Smooth muscle cell (in vitro differentiated cells): Measurements from ENCODE around the gene SIRT4. TPM values are rescaled to one million over a fixed set of nuclear protein-coding genes. Genes with fewer than 3 reads are reported as not detected.

ENCODE experiments used
- DNase-seq: peaks from one replicate; lab custom pipeline; 2025; ENCODE audit not compliant: unreplicated experiment; lab: John Stamatoyannopoulos, UW
- H2AFZ ChIP-seq: fragments of 200-600 bp; sonication (generic); 2 replicates; pipeline ENCODE4 v1.6.0; 2016; ENCODE audit warnings: antibody characterized with exemption, low read depth, mild to moderate bottlenecking
- H3F3A ChIP-seq: fragments of 200-600 bp; sonication (generic); 2 replicates; pipeline ENCODE4 v1.6.0; 2017; ENCODE audit warnings: antibody characterized with exemption, low read depth
- H3K27ac ChIP-seq: fragments of 200-600 bp; sonication (generic); 2 replicates; pipeline ENCODE4 v1.5.1; 2016; ENCODE audit warnings: low read depth, mild to moderate bottlenecking
- H3K27me3 ChIP-seq: fragments of 200-600 bp; sonication (generic); 2 replicates; pipeline ENCODE4 v1.6.1; 2016; ENCODE audit warnings: low read depth, mild to moderate bottlenecking
- H3K36me3 ChIP-seq: fragments of 200-600 bp; sonication (generic); 2 replicates; pipeline ENCODE4 v1.5.1; 2016; ENCODE audit warnings: low read depth
- H3K4me1 ChIP-seq: fragments of 200-600 bp; sonication (generic); 2 replicates; pipeline ENCODE4 v1.5.1; 2016; ENCODE audit warnings: low read depth
- H3K4me2 ChIP-seq: fragments of 200-600 bp; sonication (generic); 2 replicates; pipeline ENCODE4 v1.6.0; 2016; ENCODE audit warnings: mild to moderate bottlenecking
- H3K4me3 ChIP-seq: fragments of 200-600 bp; sonication (generic); 2 replicates; pipeline ENCODE4 v1.5.1; 2016; ENCODE audit warnings: mild to moderate bottlenecking
- H3K79me2 ChIP-seq: fragments of 200-600 bp; sonication (generic); 2 replicates; pipeline ENCODE4 v1.6.0; 2016; ENCODE audit warnings: low read depth, mild to moderate bottlenecking
- H3K9ac ChIP-seq: fragments of 200-600 bp; sonication (generic); 2 replicates; pipeline ENCODE4 v1.6.0; 2016; ENCODE audit warnings: low read depth
- H3K9me3 ChIP-seq: fragments of 200-600 bp; sonication (generic); replicated peaks from 2 replicates; pipeline ENCODE4 v1.5.1; 2016; ENCODE audit warnings: low read depth
- H4K20me1 ChIP-seq: fragments of 200-600 bp; sonication (generic); 2 replicates; pipeline ENCODE4 v1.6.0; 2016; ENCODE audit warnings: low read depth
- WGBS: methylation state at CpG from one replicate; pipeline ENCODE4 v1.1.7; 2016; ENCODE audit warnings: low lambda C conversion rate; 5-methylcytosine and 5-hydroxymethylcytosine counted together
- polyA plus RNA-seq: library from polyadenylated mRNA; unstranded; fragments of >200 nt; fragmentation: Nextera tagmentation; extraction: Ambion mirVana; gene quantifications from 2 replicates; pipeline ENCODE4 v1.2.1, GENCODE V29; 2016
- total RNA-seq: library from RNA; depleted of rRNA; stranded (reverse); fragments of >200 nt; gene quantifications from 2 replicates; pipeline ENCODE4 v1.2.3, GENCODE V29; 2014
- TF ChIP-seq, protein P1 (sequence below): fragments of 200-600 bp; sonication (generic); IDR thresholded peaks from 2 replicates; pipeline ENCODE4 v1.5.1; 2017; ENCODE audit warnings: borderline replicate concordance, mild to moderate bottlenecking, antibody characterized with exemption; ENCODE audit not compliant: insufficient read depth, poor library complexity, severe bottlenecking

Gene SIRT4
- total and polyA plus RNA-seq, 2 experiments from 2014 or later: 2.7 to 5.3 TPM

DNA sequence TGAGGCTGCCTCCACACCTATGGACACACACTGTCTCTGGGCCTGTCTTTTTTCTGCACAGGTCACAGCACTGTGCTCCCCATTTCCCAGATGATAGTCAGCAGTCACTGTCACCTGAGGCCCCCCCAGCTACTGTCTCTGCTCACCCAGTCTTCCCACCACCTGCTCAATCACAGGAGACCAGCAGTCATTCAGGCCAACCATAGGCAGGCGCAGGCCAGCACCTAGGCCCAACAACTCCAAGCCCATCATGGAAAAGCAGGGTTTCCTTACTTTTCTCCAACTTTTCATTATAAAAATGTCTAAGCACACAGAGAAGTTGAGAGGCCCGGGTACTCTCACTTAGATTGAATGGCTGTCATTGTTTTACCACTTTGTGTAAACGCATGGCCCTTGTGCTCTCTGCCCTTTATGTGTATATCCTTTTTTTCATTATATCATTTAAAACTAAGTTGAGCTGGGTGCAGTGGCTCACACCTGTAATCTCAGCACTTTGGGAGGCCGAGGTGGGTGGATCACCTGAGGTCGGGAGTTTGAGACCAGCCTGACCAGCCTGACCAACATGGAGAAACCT is 43.7 kb upstream of the SIRT4 start:
- H3K4me2 ChIP-seq: no peak overlapping the region
- no peaks in the 10 kb centered on the region for H3F3A ChIP-seq
- H3K27ac ChIP-seq: no peak overlapping the region
- H3K9me3 ChIP-seq: no peaks in the 10 kb centered on the region
- peaks cover 99% of the 10 kb centered on the region for H4K20me1 ChIP-seq
- no peak overlapping the region for H3K4me3 ChIP-seq
- H2AFZ ChIP-seq: no peak overlapping the region
- no peaks in the 10 kb centered on the region for H3K36me3 ChIP-seq
- 96% methylated on average over 5 of the region's 5 CpGs for WGBS
- H3K27me3 ChIP-seq: no peaks in the 10 kb centered on the region
- peaks cover 10% of the 10 kb centered on the region for H3K4me1 ChIP-seq
- no peak for DNase-seq
- peaks cover 100% of the 10 kb centered on the region for H3K79me2 ChIP-seq
- TF ChIP-seq, protein P1, sequence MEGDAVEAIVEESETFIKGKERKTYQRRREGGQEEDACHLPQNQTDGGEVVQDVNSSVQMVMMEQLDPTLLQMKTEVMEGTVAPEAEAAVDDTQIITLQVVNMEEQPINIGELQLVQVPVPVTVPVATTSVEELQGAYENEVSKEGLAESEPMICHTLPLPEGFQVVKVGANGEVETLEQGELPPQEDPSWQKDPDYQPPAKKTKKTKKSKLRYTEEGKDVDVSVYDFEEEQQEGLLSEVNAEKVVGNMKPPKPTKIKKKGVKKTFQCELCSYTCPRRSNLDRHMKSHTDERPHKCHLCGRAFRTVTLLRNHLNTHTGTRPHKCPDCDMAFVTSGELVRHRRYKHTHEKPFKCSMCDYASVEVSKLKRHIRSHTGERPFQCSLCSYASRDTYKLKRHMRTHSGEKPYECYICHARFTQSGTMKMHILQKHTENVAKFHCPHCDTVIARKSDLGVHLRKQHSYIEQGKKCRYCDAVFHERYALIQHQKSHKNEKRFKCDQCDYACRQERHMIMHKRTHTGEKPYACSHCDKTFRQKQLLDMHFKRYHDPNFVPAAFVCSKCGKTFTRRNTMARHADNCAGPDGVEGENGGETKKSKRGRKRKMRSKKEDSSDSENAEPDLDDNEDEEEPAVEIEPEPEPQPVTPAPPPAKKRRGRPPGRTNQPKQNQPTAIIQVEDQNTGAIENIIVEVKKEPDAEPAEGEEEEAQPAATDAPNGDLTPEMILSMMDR: no peak
- H3K9ac ChIP-seq: no peak overlapping the region

DNA sequence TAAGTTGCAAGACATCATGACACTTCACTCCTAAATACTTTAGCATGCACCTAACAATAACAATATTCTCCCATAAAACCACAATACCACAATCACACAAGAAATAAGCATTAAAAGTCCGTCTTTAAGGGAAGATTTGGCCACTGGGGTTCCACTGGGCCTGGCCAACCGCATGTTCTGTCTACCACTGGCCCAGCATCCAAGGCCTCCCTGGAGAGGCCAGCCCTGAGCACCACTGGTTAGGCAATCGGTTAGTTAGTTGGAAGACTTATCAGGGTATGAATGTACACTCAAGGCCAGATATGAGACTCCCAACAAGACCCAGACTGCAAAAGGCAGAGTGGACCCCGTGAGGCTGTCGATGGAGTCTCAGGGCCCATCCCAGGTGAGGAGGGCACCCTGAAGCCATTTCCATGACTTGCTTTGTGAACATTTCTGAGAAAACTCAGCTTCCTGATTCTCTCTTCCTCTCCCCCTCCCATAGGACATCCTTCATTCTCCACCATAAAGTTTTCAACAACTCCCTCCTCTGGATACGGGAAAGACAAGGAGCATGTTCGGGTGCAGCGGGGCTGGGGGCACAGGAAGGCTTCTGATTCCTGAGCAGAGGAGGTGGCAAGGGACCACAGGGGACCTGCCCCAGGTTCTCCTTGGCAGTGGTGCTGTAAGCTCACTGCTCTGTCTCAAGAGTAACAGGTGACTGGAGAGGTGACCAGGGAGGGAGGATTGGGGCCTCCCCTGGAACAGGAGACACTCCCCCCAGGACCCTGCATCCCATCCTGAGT is 42.5 kb upstream of the SIRT4 start:
- WGBS: 96% methylated on average over 8 of the region's 8 CpGs
- Histone ChIP-seq H3K27me3 (no peaks in the 10 kb centered on the region), H3K9ac (no peak overlapping the region), H3K79me2 (peaks cover 100% of the 10 kb centered on the region), H3F3A (no peaks in the 10 kb centered on the region), H2AFZ (no peak overlapping the region), H3K4me1 (peaks cover 22% of the 10 kb centered on the region), H3K9me3 (no peaks in the 10 kb centered on the region), H3K4me2 (no peak overlapping the region), H3K4me3 (no peak overlapping the region), H4K20me1 (peaks cover 99% of the 10 kb centered on the region), H3K27ac (no peak overlapping the region), H3K36me3 (no peaks in the 10 kb centered on the region)
- DNase-seq: no peak
- TF ChIP-seq, protein P1: no peak

DNA sequence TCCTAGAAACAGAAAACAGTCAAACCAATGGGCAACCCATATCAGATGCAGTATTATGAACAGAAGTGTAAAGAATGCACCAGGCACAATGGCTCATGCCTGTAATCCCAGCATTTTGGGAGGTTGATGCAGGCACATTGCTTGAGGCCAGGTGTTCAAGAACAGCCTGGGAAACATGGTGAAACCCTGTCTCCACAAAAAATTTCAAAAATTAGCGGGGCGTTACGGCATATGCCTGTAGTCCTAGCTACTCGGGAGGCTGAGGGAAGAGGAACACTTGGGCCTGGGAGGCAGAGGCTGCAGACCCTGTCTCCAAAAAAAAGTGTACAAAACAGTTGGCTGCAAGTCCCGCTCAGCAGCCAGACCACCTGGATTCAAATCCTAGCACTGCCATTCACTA is 41.5 kb upstream of the SIRT4 start:
- Histone ChIP-seq H3K27me3 (no peaks in the 10 kb centered on the region), H3K9me3 (no peaks in the 10 kb centered on the region), H3K79me2 (peaks cover 97% of the 10 kb centered on the region), H4K20me1 (peaks cover 90% of the 10 kb centered on the region), H3K4me1 (peaks cover 28% of the 10 kb centered on the region), H3K36me3 (no peaks in the 10 kb centered on the region), H3K4me2 (no peak overlapping the region), H3K9ac (no peak overlapping the region), H3K27ac (no peak overlapping the region), H3K4me3 (no peak overlapping the region), H3F3A (no peaks in the 10 kb centered on the region), H2AFZ (no peak overlapping the region)
- TF ChIP-seq, protein P1: no peak
- DNase-seq: no peak
- 90% methylated on average over 5 of the region's 5 CpGs for WGBS
